GM12801 (cell line): Measurements from ENCODE around the gene ABRAXAS1.

Source experiments
- CTCF ChIP-seq: IDR thresholded peaks from one replicate; pipeline ENCODE4 v1.5.1; 2011; ENCODE audit warnings: control low read depth; ENCODE audit not compliant: insufficient read length; ENCODE audit errors: extremely low read depth

The ABRAXAS1 gene

GRCh38 chr4:83436680-83437079 lies 48.2 kb downstream of the ABRAXAS1 start:
- TF ChIP-seq CTCF, result no peak

- TF ChIP-seq CTCF, result no peak
Observed at GRCh38 chr4:83431200-83431599, 53.7 kb downstream of the ABRAXAS1 start.

- no peak for TF ChIP-seq CTCF
Observed at GRCh38 chr4:83418211-83418610, 66.7 kb downstream of the ABRAXAS1 start.

GRCh38 chr4:83417566-83417965 lies 67.3 kb downstream of the ABRAXAS1 start:
- TF ChIP-seq CTCF, result no peak

GRCh38 chr4:83413676-83414075 lies 71.2 kb downstream of the ABRAXAS1 start:
- TF ChIP-seq CTCF, result no peak
